ENCODE data around the gene SHB.

The SHB gene

DNA sequence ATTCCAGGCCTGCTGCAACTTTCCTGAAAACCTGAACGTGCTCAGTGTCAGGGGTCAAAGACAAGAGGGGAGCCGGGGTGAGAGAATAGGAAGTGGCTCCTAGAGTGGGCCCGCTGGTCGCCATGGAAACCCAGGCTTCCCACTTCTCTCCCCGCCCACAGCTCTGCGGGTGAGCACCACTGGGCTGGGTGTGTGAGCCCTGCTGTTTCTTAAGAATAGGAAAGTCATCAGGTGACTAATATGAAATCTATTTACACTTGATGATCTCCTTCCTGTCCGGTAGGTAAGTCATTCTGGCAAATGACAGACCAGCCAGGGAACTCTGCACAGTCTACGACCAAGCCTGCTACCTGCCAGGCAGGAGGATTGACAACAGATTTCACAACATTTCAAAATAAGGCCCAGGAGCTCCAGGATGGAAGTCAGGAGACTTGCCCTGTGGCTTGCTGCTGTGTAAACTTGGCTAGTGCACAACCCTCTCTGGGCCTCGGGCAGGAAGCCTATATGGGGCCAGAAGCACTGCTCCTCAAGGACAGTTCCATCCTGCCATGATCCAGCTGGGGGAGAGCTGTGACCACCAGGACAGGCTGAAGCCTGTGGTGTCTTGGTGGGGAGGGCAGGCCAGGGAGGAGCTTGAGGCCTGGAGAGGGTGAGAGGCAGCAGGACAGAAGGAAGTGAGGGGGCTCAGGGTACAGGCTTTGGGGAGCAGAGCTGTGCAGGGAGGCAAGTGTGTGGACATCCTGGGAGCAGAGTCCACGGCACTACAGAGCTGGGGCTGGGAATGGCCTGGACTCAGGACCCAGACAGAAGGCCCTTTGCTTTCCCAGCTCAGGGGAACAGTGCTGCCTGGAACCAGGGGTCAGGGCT, 60.6 kb downstream of the SHB start:
- DNase-seq (ENCODE audit: low read depth): peak; percentile 69

DNA sequence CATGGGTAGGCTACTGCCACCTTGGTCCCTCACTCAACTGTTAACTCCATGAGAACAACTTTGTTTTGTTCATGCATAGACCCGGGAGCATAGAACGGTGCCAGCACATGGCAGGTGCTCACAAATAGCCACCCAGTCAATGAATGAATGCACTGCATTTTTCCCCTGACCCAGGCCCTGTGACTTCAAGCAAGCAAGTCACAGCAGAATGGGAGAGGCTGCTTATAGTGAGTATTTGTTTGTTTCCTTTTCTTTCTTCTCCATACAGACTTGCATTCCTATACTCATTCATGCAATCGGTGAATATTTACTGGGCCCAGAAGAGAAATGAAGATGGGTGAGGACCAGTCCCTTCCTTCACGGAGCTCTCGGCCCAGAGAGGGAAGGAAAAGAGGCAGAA, 62.0 kb downstream of the SHB start:
- DNase-seq (ENCODE audit: low read depth): no peak

DNA sequence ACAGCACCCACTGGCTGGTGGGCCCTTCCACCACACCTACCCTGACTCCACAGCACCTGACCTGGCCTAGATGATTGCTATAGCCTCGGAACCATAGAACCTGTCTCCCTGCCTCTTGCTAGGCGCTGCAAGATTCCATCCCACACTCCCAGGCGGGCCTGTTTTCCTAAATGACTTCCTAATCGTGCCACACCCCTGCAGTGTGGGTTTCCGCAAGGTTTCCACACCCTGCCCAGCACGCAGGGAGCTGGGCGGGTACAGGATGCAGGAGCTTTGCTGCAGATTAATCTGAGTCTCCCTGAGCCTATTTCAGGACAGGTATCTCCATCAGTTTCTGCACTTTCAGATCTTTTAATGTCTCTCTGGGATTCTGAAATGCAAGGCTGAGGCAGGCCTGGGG, 62.9 kb downstream of the SHB start:
- DNase-seq (ENCODE audit: low read depth): no peak

GRCh38 chr9:38004809-38005560, 64.0 kb downstream of the SHB start:
- DNase-seq (ENCODE audit: low read depth): no peak

- DNase-seq (ENCODE audit: low read depth): no peak
Observed at GRCh38 chr9:38003946-38004808, 64.8 kb downstream of the SHB start.

- DNase-seq (ENCODE audit: low read depth): no peak
Observed at GRCh38 chr9:38003230-38003629, 65.8 kb downstream of the SHB start.

DNA sequence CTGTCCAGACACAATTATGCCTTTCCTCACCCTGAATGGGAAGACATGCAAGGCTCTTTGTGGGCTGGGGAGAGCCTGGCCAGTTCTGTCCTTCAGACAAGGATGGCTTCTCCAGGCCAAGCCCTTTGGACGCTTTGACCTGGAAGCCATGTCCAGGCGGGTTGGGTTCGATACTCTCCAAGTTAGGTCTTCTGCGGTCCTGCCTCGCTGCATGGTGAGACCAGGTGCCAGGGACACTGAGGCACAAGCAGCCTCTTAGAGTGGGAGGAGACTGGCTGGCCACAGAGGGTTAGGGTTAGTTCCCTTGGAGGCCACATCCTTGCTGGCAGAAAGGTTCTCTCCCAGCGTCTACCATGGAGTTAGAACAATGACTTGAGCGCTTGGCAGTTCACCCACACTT, 67.6 kb downstream of the SHB start:
- no peak for DNase-seq (ENCODE audit: low read depth)

DNA sequence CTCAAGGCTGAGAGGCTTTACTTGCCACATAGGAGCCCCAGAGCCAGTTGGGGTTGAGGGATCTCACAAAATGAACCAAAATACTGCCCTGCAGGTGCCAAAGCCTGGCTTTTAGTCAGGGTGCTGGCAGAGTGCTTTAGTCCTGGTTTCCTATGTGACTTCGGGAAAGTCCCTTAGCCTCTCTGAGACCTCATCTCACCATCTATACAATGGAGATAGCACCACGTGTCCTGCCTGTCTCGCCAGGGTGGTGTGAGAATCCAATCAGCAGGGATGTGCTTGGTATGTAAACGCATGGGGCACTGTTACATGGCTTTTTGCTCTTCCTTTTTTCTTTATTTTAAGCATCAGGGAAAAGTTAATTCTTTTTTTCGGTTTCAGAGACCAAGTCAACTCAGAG, 68.3 kb downstream of the SHB start:
- DNase-seq (ENCODE audit: low read depth): no peak

DNA sequence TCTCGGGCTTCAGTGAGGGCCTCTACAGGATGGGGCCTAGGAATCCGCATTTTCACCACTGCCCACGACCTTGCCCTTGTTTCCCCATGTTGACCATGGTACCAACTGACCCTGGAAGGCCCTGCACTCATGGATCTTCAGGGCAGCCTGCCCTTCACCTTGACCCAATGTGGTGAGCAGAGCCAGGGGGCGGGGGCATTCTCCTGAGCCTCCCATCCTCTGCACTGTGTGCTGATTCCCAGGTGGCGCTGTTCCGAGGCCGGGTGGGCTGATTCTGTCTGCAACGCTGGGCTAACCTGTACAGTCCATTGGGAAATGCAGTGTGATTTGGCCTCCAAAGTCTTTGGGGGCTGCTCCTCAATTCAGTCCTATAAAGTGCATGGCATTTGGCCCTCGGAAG, 68.7 kb downstream of the SHB start:
- DNase-seq (ENCODE audit: low read depth): no peak

DNA sequence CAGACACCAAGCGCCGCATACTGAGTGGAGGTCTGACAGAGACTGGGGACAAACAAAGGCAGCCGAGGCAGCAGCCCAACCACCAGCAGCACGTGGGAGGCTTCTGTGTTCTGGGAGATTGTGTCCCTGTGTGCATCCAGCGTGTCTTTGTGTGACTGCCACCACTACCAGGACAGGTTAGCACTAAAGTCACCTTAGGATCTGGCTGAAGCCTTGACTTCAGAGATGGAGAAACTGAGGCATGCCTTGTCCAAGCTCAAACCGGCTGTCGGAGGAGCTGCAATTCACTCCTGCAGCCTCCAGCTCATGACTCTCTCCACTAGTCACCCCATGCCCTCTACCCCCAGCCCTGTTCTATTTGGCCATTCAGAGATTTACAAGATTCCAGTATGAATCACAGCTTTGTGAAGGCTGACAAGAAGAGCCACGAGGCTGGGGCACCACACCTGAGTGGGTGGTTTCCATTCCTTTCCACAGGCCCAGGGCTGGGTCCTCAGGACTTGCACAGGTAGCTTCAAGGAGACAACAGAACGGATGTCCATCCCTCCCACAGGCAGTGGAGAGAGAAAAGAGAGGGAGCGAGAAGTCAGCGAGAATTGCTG, 69.3 kb downstream of the SHB start:
- DNase-seq (ENCODE audit: low read depth): no peak

- no peak for DNase-seq (ENCODE audit: low read depth)
Observed at GRCh38 chr9:37998881-37999587, 70.0 kb downstream of the SHB start.

DNA sequence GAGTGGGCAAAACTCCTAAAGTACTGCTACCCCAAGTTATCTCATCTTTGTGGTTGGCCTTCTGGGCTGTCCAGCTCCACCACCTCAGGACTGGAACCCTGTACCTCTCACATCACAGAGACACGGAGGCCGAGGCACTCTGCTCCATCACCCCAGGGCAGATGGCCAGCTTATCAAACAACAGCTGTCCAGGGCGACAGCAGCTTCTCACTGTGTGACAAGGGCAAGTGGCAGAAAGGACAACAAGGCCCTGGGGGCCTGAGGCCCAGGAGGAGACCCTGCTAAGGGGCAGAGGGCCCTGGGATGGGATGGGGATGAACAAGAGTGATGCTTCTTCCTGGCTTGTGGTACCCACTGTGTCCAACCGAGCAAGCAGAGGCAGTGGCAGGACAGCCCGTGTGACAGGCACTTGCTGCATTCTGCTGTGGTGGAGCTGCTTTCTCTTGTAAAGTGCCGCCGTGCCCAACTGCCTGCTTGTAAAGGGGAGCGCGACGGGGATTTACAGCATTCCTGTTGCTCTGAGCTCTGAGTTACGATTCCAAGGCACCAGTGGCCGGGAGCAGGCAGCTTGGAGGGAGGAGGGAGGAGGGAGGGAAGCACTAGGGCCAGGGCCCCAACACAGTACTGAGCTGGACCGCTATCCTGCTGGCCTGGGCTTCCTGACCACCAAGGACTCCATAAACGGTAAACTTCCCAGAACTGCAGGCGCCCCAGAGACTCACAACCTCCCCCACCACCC, 71.2 kb downstream of the SHB start:
- no peak for DNase-seq (ENCODE audit: low read depth)

DNA sequence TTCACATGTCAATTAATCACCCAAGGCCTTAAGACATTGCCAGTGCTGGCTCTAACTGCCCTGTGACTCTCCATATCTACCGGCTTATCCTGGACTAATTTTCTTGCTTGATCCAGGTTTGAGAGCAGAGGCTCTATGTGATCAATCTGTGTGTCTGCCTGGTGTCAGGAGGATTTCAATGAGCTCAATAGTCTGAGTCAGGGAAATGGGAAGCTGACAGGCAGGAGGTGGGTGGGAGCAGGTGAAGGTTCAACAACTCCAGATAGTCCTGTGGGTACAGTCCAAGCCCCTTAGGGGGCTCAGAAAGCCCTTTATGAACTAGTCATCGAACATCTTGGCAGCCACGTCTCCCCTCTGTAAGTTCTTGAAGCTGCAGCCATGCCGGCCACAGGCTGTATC, 72.2 kb downstream of the SHB start:
- DNase-seq (ENCODE audit: low read depth): no peak

DNA sequence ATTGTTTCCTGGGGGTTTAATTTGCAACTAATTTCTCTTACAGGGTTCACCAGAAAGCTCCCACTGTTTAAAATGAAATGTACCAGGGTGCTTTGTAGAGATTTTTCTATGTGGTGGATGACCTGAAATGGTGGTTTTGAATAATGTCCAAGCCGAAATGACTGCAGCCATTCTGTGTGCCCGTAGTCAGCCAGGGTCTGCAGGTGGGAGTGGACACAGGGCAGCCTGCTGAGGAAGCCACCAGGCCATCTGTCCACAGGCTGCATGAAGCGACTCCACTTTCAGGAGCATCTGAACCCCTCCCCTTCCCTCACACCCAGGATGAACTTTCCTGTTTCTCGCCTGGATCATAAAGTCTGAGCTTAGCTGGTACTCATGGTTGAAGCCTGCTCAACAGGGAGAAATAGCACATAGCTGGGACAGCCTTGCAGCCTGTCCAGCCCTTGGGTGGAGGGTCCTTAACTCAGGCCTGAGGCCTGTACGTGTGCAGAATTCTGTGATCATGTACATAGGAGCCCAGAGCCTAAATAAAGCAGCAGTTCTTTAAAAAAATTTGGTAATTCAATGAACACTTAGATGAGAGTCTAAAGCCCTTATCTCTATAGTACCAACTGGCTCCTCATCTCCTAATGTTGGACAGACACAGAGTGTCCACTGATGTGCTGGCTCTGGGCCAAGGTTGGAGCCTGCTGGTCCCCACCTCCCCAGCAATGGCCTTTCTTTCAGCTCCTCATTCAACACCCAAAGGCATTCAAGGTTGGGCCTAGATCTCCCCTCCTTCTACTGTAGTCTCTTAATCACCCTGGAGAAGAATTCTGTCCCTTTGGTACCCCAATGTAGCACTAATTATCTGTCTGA, 72.8 kb downstream of the SHB start:
- DNase-seq (ENCODE audit: low read depth): no peak

- DNase-seq (ENCODE audit: low read depth): no peak
Observed at GRCh38 chr9:37995348-37995737, 73.7 kb downstream of the SHB start.

DNA sequence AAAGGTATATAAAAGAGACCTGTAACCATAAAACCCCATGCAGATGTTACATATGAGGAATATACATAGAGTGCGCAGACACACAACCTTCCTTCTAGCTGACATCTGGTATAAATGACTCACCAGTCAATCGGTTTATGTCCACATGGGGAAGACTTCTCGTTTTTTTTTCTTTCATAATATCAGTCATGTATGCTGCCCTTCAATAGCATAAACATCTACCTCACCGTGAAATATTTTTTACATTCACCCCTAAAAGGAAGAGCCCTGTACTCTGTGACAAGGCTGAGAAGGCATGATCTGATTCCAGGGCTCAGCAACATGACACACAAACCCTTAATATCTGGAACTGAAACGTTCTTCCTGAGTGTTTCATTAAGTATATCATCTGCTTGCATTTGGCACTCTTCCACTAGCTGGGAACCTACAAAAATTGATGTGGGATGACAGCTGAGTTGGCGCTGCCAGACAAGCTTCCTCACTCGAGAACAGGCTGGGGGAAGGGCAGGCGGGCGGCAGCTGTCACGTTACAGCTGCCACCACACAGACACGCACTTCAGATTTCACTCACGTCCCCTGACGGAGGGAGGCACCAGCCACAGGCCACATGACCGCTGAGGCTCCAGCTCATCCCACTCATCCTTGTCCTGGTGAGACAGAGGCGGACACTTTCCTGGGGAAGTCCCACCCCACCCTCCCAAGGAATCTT, 74.2 kb downstream of the SHB start:
- DNase-seq (ENCODE audit: low read depth): no peak

GRCh38 chr9:37992924-37993349, 76.1 kb downstream of the SHB start:
- DNase-seq (ENCODE audit: low read depth): no peak

GRCh38 chr9:37990404-37991015, 78.5 kb downstream of the SHB start:
- no peak for DNase-seq (ENCODE audit: low read depth)

GRCh38 chr9:37989701-37990100, 79.3 kb downstream of the SHB start:
- DNase-seq (ENCODE audit: low read depth): no peak
